ENCODE results near the gene SLC22A4.

GRCh38 chr5:132383261-132383660 lies 89.1 kb downstream of the SLC22A4 start:
- no peak for TF ChIP-seq CTCF (IDR thresholded peaks at IDR 0.05)
- no peak for TF ChIP-seq EP300 (IDR thresholded peaks at IDR 0.05)
